Endothelial cell of umbilical vein (primary cell): Measurements from ENCODE around the gene CREG1. TPM values are rescaled to one million over a fixed set of nuclear protein-coding genes. Genes with fewer than 3 reads are reported as not detected.

Experiments used
- BruUV-seq: library from RNA; stranded (reverse); fragments of 400-500 nt; replicated peaks from 2 replicates; lab custom pipeline; 2021; lab: Mats Ljungman, UMichigan
- CTCF ChIA-PET: fragments of 300-600, 350-600 bp; sonication (Branson Sonifier 250); formaldehyde crosslinking; loops from one replicate; lab custom pipeline; 2021; ENCODE audit warnings: antibody characterized with exemption, inconsistent platforms; lab: Charles Lee
- POLR2A ChIA-PET: fragments of 300-600, 350-600 bp; sonication (Branson Sonifier 250); formaldehyde crosslinking; loops from one replicate; lab custom pipeline; 2021; ENCODE audit warnings: antibody characterized with exemption, inconsistent platforms; lab: Charles Lee
- DNase-seq: peaks from one replicate; pipeline ENCODE4 v3.0.0-alpha.2; 2011; ENCODE audit warnings: low read depth, low spot score
- FAIRE-seq: peaks from 2 replicates; lab custom pipeline; 2011; peaks lifted over from hg19 to GRCh38; lab: Jason Lieb, UNC
- H2AFZ ChIP-seq: 2 replicates; pipeline ENCODE4 v1.6.0; 2012; ENCODE audit warnings: low read depth, low read length, control low read depth, inconsistent platforms
- H3K27ac ChIP-seq: 2 replicates; pipeline ENCODE4 v1.5.1; 2011; ENCODE audit warnings: low read depth, mild to moderate bottlenecking, control low read depth, low read length, moderate library complexity; ENCODE audit not compliant: insufficient read depth
- H3K27me3 ChIP-seq, 2 experiments: 2 replicates each; pipeline versions ENCODE4 v1.6.0 to v1.6.1; 2011; ENCODE audit warnings: low read length in 2 of 2, mixed read lengths in 1 of 2; ENCODE audit not compliant: control insufficient read depth in 2 of 2, insufficient read depth in 2 of 2
- H3K36me3 ChIP-seq, 2 experiments: 2 replicates in 1 of 2; 3 replicates in 1 of 2; pipeline ENCODE4 v1.5.1; 2011; ENCODE audit warnings: low read length in 2 of 2, mild to moderate bottlenecking in 1 of 2, moderate library complexity in 1 of 2; ENCODE audit not compliant: control insufficient read depth in 2 of 2, insufficient read depth in 2 of 2; ENCODE audit errors: extremely low read depth in 1 of 2
- H3K4me1 ChIP-seq: 3 replicates; pipeline ENCODE4 v1.5.1; 2011; ENCODE audit warnings: mild to moderate bottlenecking, low read length; ENCODE audit not compliant: control insufficient read depth, insufficient read depth; ENCODE audit errors: extremely low read depth
- H3K4me2 ChIP-seq: 2 replicates; pipeline ENCODE4 v1.6.1; 2011; ENCODE audit warnings: low read length, control low read depth, mixed read lengths; ENCODE audit not compliant: insufficient read depth
- H3K4me3 ChIP-seq, 3 experiments: fragments of 200-600 bp in 1 of 3; sonication (generic), shearing (Covaris generic) in 1 of 3; replicated peaks in 1 of 3; 2 replicates each; pipeline ENCODE4 v1.5.1; 2011 to 2016; ENCODE audit warnings: control low read depth in 3 of 3, low read length in 3 of 3, mild to moderate bottlenecking in 2 of 3, inconsistent platforms in 1 of 3, low read depth in 1 of 3, moderate library complexity in 1 of 3; ENCODE audit not compliant: insufficient read depth in 1 of 3
- H3K79me2 ChIP-seq: 2 replicates; pipeline ENCODE4 v1.6.0; 2012; ENCODE audit warnings: low read length, inconsistent platforms; ENCODE audit not compliant: control insufficient read depth, insufficient read depth
- H3K9ac ChIP-seq: replicated peaks from 2 replicates; pipeline ENCODE3; 2011; ENCODE audit warnings: low read length, control low read depth; ENCODE audit not compliant: insufficient read depth; ENCODE audit errors: extremely low read depth
- H3K9me1 ChIP-seq: replicated peaks from 3 replicates; pipeline ENCODE4 v1.6.0; 2011; ENCODE audit warnings: mild to moderate bottlenecking, low read length; ENCODE audit not compliant: control insufficient read depth, insufficient read depth; ENCODE audit errors: extremely low read depth
- H3K9me3 ChIP-seq: replicated peaks from 2 replicates; pipeline ENCODE4 v1.5.1; 2012; ENCODE audit warnings: low read length, inconsistent platforms; ENCODE audit not compliant: control insufficient read depth, insufficient read depth
- H4K20me1 ChIP-seq: replicated peaks from 2 replicates; pipeline ENCODE3; 2011; ENCODE audit warnings: mild to moderate bottlenecking, low read length; ENCODE audit not compliant: control insufficient read depth, insufficient read depth; ENCODE audit errors: extremely low read depth
- CTCF ChIP-seq, 2 donors: IDR thresholded peaks; 1 replicate in 1 of 2; 2 replicates in 1 of 2; pipeline ENCODE4 v1.5.1; 2011; ENCODE audit warnings: low read length in 2 of 2, mild to moderate bottlenecking in 2 of 2, moderate library complexity in 2 of 2, control low read depth in 1 of 2, inconsistent platforms in 1 of 2, low read depth in 1 of 2; ENCODE audit not compliant: insufficient read depth in 1 of 2; ENCODE audit errors: extremely low read depth in 1 of 2
- EZH2 ChIP-seq: IDR thresholded peaks from 2 replicates; pipeline ENCODE4 v1.6.1; 2012; ENCODE audit warnings: borderline replicate concordance, low read depth, mild to moderate bottlenecking, moderate library complexity, low read length, inconsistent platforms; ENCODE audit not compliant: severe bottlenecking
- FOS ChIP-seq: IDR thresholded peaks from 2 replicates; pipeline ENCODE4 v1.6.1; 2011; ENCODE audit warnings: mild to moderate bottlenecking, low read length, moderate library complexity, borderline replicate concordance; ENCODE audit not compliant: insufficient read depth
- GATA2 ChIP-seq: IDR thresholded peaks from 2 replicates; pipeline ENCODE4 v1.7.0; 2011; ENCODE audit warnings: low read depth, mild to moderate bottlenecking, moderate library complexity, mixed read lengths, low read length; ENCODE audit not compliant: insufficient read length, insufficient read depth
- JUN ChIP-seq: IDR thresholded peaks from 2 replicates; pipeline ENCODE4 v1.6.1; 2011; ENCODE audit warnings: borderline replicate concordance, low read depth; ENCODE audit not compliant: insufficient read length, insufficient read depth
- MAX ChIP-seq: IDR thresholded peaks from 2 replicates; pipeline ENCODE4 v1.6.1; 2011; ENCODE audit not compliant: insufficient read depth, insufficient read length
- MYC ChIP-seq: IDR thresholded peaks from one replicate; pipeline ENCODE4 v1.6.1; 2011; ENCODE audit warnings: mild to moderate bottlenecking, low read depth, low read length
- POLR2A ChIP-seq: IDR thresholded peaks from 2 replicates; pipeline ENCODE4 v1.6.1; 2012; ENCODE audit warnings: low read depth, mild to moderate bottlenecking, control low read depth, low read length
- POLR2AphosphoS5 ChIP-seq: IDR thresholded peaks from 2 replicates; pipeline ENCODE4 v1.6.1; 2012; ENCODE audit warnings: low read depth, mild to moderate bottlenecking, control low read depth, low read length, moderate library complexity; ENCODE audit not compliant: insufficient read depth
- dilution Hi-C: fragments of 300-500 bp; cut with MboI; formaldehyde crosslinking; loops from one replicate; pipeline ENCODE4 v1.15.0; 2019; ENCODE audit warnings: low sequenced_read_pairs; ENCODE audit not compliant: extremely low pct_ligation_motif_present
- intact Hi-C: fragments of 100-400 bp; cut with micrococcal nuclease; formaldehyde crosslinking; loops from one replicate; pipeline ENCODE4 v1.10.0; 2022
- polyA plus RNA-seq, 4 experiments: library from polyadenylated mRNA; depleted of rRNA in 3 of 4; stranded (reverse) in 3 of 4; unstranded in 1 of 4; fragments of >200 nt; gene quantifications; 2 replicates each; pipeline versions ENCODE4 v1.2.1 to v1.2.3, GENCODE V29; 2011 to 2012; ENCODE audit warnings: missing spikeins in 1 of 4
- total RNA-seq: library from RNA; stranded (reverse); gene quantifications from 2 replicates; pipeline ENCODE4 v1.2.3, GENCODE V29; 2021

CREG1 gene
- total and polyA plus RNA-seq, 2 donors (not counting 3 experiments of a cell fraction or from before 2014, with no cell fraction given): 10.3 to 15.8 TPM

DNA sequence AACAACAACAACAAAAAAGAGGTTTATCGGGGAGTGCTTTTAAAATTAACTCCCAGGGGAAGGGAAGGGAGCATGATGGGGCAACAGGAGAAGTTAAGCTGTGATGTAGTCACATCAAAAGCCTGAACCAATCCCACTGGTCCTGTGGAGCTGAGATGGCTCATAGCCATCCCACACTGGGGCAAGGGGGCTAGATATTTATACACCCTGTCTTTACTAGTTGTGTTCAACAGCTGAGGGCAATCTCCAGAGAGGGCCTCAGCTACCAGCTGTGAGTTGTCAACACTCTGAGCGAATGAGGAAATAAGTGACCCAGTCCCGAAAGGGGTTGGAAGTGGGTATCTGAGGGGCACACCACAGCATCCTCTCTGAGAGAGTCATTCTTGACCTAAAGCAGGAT is 31.0 kb upstream of the CREG1 start:
- intact Hi-C loops: no loop called here
- H3K4me2 ChIP-seq: no peak overlapping the region
- no peaks in the 10 kb centered on the region for H3K4me1 ChIP-seq
- H3K9ac ChIP-seq: no peak overlapping the region
- H3K27ac ChIP-seq: no peak overlapping the region
- H3K36me3 ChIP-seq: no peaks in the 10 kb centered on the region
- no peaks in the 10 kb centered on the region for H3K9me3 ChIP-seq
- H3K9me1 ChIP-seq: no peaks in the 10 kb centered on the region
- H3K79me2 ChIP-seq: no peaks in the 10 kb centered on the region
- H4K20me1 ChIP-seq: no peaks in the 10 kb centered on the region
- ChIA-PET CTCF (interaction anchor here (1.1 kb wide), 1 partner anchor 16 kb away, joined by 4 read pairs; no protein-coding TSS in a partner anchor), POLR2A (no interaction called here)
- BruUV-seq: no TSS peak
- dilution Hi-C loops: no loop called here
- no peak overlapping the region for H2AFZ ChIP-seq
- no peak for FAIRE-seq
- H3K4me3 ChIP-seq: no peak overlapping the region
- no peak for DNase-seq
- TF ChIP-seq MAX: no peak
- TF ChIP-seq MYC: no peak
- TF ChIP-seq EZH2: no peak
- no peak for TF ChIP-seq GATA2
- peaks cover 0 to 4% of the 10 kb centered on the region in 2 experiments for H3K27me3 ChIP-seq

DNA sequence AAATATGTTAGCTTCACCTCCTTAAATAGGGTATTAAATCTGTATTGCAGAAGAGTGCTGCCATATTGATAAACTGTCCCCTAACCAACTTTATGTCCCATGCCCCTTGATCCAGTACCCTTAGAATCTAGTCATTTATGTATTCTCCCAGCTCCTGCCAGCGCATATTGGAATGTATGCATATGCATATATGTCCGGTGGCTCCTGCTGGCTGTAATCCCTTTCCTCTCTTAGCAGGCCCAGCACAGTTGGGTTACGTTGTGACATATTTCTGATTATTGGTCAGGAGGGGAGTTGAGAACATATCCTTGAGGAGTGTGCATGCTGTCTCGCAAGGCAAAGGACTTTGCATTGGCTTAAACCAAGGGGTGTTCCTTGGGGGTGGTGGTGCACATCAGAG is 29.2 kb upstream of the CREG1 start:
- FAIRE-seq: no peak
- H3K27me3 ChIP-seq: peaks cover 0 to 4% of the 10 kb centered on the region in 2 experiments
- no peak overlapping the region for H3K4me2 ChIP-seq
- ChIA-PET POLR2A (interaction anchor here (0.5 kb wide), 1 partner anchor 92 kb away, joined by 4 read pairs; no protein-coding TSS in a partner anchor), CTCF (no interaction called here)
- no peak overlapping the region for H2AFZ ChIP-seq
- dilution Hi-C loops (no loop called here), intact Hi-C loops (no loop called here)
- H3K36me3 ChIP-seq: no peaks in the 10 kb centered on the region
- no peak overlapping the region for H3K27ac ChIP-seq
- H3K9me3 ChIP-seq: no peaks in the 10 kb centered on the region
- no peak for TF ChIP-seq POLR2A
- no peak for TF ChIP-seq CTCF (IDR thresholded peaks at IDR 0.05; ENCODE audit: extremely low read depth in 1 of 2, insufficient read depth in 1 of 2, low read depth in 1 of 2, low read length in 2 of 2)
- no peak for TF ChIP-seq JUN
- TF ChIP-seq POLR2AphosphoS5: no peak
- no peak for TF ChIP-seq MYC
- no peak for TF ChIP-seq EZH2
- TF ChIP-seq FOS: no peak
- no peak for TF ChIP-seq MAX
- TF ChIP-seq GATA2: no peak
- no peaks in the 10 kb centered on the region for H4K20me1 ChIP-seq
- H3K9ac ChIP-seq: no peak overlapping the region
- H3K4me1 ChIP-seq: no peaks in the 10 kb centered on the region
- H3K79me2 ChIP-seq: no peaks in the 10 kb centered on the region
- H3K4me3 ChIP-seq: no peak overlapping the region
- DNase-seq: no peak
- H3K9me1 ChIP-seq: no peaks in the 10 kb centered on the region
- no TSS peak for BruUV-seq
